GM19438 (cell line): ENCODE measurements around the gene CCDC63.

ENCODE experiments used
- ATAC-seq: cut with Tn5 transposase; IDR thresholded peaks from one replicate; pipeline ENCODE4 v1.9.1; 2021; ENCODE audit warnings: low read depth; ENCODE audit not compliant: unreplicated experiment

Gene CCDC63

GRCh38 chr12:110880651-110881050 lies 33.9 kb downstream of the CCDC63 start:
- ATAC-seq: no peak

- no peak for ATAC-seq
Measured at GRCh38 chr12:110883251-110883650, 36.5 kb downstream of the CCDC63 start.

- no peak for ATAC-seq
Measured at GRCh38 chr12:110885152-110885840, 38.5 kb downstream of the CCDC63 start.

GRCh38 chr12:110888256-110888991 lies 41.6 kb downstream of the CCDC63 start:
- no peak for ATAC-seq

GRCh38 chr12:110889361-110889760 lies 42.6 kb downstream of the CCDC63 start:
- no peak for ATAC-seq

GRCh38 chr12:110893956-110894355 lies 47.2 kb downstream of the CCDC63 start:
- no peak for ATAC-seq

- ATAC-seq: no peak
Measured at GRCh38 chr12:110896559-110896958, 49.8 kb downstream of the CCDC63 start.

- no peak for ATAC-seq
Measured at GRCh38 chr12:110901401-110901800, 54.6 kb downstream of the CCDC63 start.

GRCh38 chr12:110903511-110903910 lies 56.7 kb downstream of the CCDC63 start:
- no peak for ATAC-seq

GRCh38 chr12:110906083-110906482 lies 59.3 kb downstream of the CCDC63 start:
- no peak for ATAC-seq

GRCh38 chr12:110906516-110906915 lies 59.7 kb downstream of the CCDC63 start:
- no peak for ATAC-seq

GRCh38 chr12:110906985-110907384 lies 60.2 kb downstream of the CCDC63 start:
- no peak for ATAC-seq

- ATAC-seq: no peak
Measured at GRCh38 chr12:110907583-110907982, 60.8 kb downstream of the CCDC63 start.

- no peak for ATAC-seq
Measured at GRCh38 chr12:110908377-110909152, 61.8 kb downstream of the CCDC63 start.

GRCh38 chr12:110912263-110912662 lies 65.5 kb downstream of the CCDC63 start:
- no peak for ATAC-seq

- ATAC-seq: peak; percentile 97
Measured at GRCh38 chr12:110913119-110914056, 66.6 kb downstream of the CCDC63 start.

- no peak for ATAC-seq
Measured at GRCh38 chr12:110916295-110916875, 69.6 kb downstream of the CCDC63 start.

- ATAC-seq: no peak
Measured at GRCh38 chr12:110917467-110917866, 70.7 kb downstream of the CCDC63 start.

- no peak for ATAC-seq
Measured at GRCh38 chr12:110917961-110918360, 71.2 kb downstream of the CCDC63 start.

- ATAC-seq: no peak
Measured at GRCh38 chr12:110919720-110920119, 72.9 kb downstream of the CCDC63 start.
